ENCODE results near the gene MT3.
"Not testable (repeated sequence)": the region's sequence is repeated elsewhere in the genome, so short reads cannot be mapped to it uniquely, and the experiment has no call there.

Gene MT3

GRCh38 chr16:56577300-56577625 is 12.1 kb upstream of the MT3 start:
- DNase-seq, result no peak

- DNase-seq, result no peak
Measured at GRCh38 chr16:56580391-56581048, 8.8 kb upstream of the MT3 start.

- DNase-seq, result not testable (repeated sequence)
Measured at GRCh38 chr16:56582911-56583310, 6.4 kb upstream of the MT3 start.

GRCh38 chr16:56583351-56584168 is 5.8 kb upstream of the MT3 start:
- no peak for DNase-seq

GRCh38 chr16:56584276-56584675 is 5.1 kb upstream of the MT3 start:
- no peak for DNase-seq

- peak in 1 of 56 donors; percentile 88 for DNase-seq
Measured at GRCh38 chr16:56588781-56589140, 567 bp upstream of the MT3 start.

- DNase-seq, result peak in 2 of 56 donors; percentile 9 to 28
Measured at GRCh38 chr16:56591377-56592060, 2.2 kb downstream of the MT3 start.

- no peak for DNase-seq
Measured at GRCh38 chr16:56593573-56594291, 4.4 kb downstream of the MT3 start.

- DNase-seq, result no peak
Measured at GRCh38 chr16:56594292-56594619, 4.9 kb downstream of the MT3 start.

- peak in 26 of 56 donors; percentile 14 to 70 (median 44) for DNase-seq
Measured at GRCh38 chr16:56600398-56600999, 11.2 kb downstream of the MT3 start.

- peak in 4 of 56 donors; percentile 18 to 46 (median 27) for DNase-seq
Measured at GRCh38 chr16:56601325-56601724, 12.0 kb downstream of the MT3 start.

- DNase-seq, result peak in 23 of 56 donors; percentile 11 to 63 (median 42)
Measured at GRCh38 chr16:56603589-56603988, 14.3 kb downstream of the MT3 start.

- DNase-seq, result no peak
Measured at GRCh38 chr16:56604966-56605365, 15.6 kb downstream of the MT3 start.

GRCh38 chr16:56605475-56605874 is 16.1 kb downstream of the MT3 start:
- DNase-seq, result no peak

- peak in 3 of 56 donors; percentile 16 to 63 (median 32) for DNase-seq
Measured at GRCh38 chr16:56606071-56606475, 16.7 kb downstream of the MT3 start.

GRCh38 chr16:56606476-56607108 is 17.3 kb downstream of the MT3 start:
- peak in 1 of 56 donors; percentile 63 for DNase-seq

GRCh38 chr16:56607109-56607618 is 17.8 kb downstream of the MT3 start:
- DNase-seq, result peak in 1 of 56 donors; percentile 42

- DNase-seq, result no peak
Measured at GRCh38 chr16:56607675-56608042, 18.3 kb downstream of the MT3 start.

- peak in 55 of 56 donors; percentile 30 to 93 (median 80) for DNase-seq
Measured at GRCh38 chr16:56608043-56608875, 18.9 kb downstream of the MT3 start, which contains the start of gene MT2A. MT2A (plus strand) TSS chr16:56608584; CDS start chr16:56608656, 72 bp downstream.
